Measurements from ENCODE around the gene IL22RA1. TPM values are rescaled to one million over a fixed set of nuclear protein-coding genes. Genes with fewer than 3 reads are reported as not detected.

The IL22RA1 gene
- total RNA-seq, 1 experiment from 2014 or later = 0.28 TPM

GRCh38 chr1:24123611-24124010 is 19.3 kb downstream of the IL22RA1 start (continued):
- TF ChIP-seq E2F4 (CRISPR knock-in tag; IDR thresholded peaks at IDR 0.05; ENCODE audit: borderline replicate concordance, low read depth) = no peak
- no peak for TF ChIP-seq CBFB (CRISPR knock-in tag; IDR thresholded peaks at IDR 0.05; ENCODE audit: low read depth)
- no peak for TF ChIP-seq E2F1 (CRISPR knock-in tag; IDR thresholded peaks at IDR 0.05)
- no peak for TF ChIP-seq ETV6 (CRISPR knock-in tag; IDR thresholded peaks at IDR 0.05)
- TF ChIP-seq NR1H2 (CRISPR knock-in tag; IDR thresholded peaks at IDR 0.05) = no peak

- Mint-ChIP-seq H3K27me3 (ENCODE audit: low read depth) (no peaks in the 10 kb centered on the region), H3K4me1 (peaks cover 5% of the 10 kb centered on the region), H3K27ac (no peak overlapping the region; the same call in 1 of the 2 replicates), H3K9me3 (no peaks in the 10 kb centered on the region), H3K4me3 (no peak overlapping the region), H3K36me3 (no peaks in the 10 kb centered on the region)
- POLR2A ChIA-PET = no interaction called here
- CTCF ChIA-PET = no interaction called here
- no peak for TF ChIP-seq ARID4B (CRISPR knock-in tag; IDR thresholded peaks at IDR 0.05; ENCODE audit: borderline replicate concordance)
- no peak for TF ChIP-seq CREB1 (CRISPR knock-in tag; IDR thresholded peaks at IDR 0.05)
- TF ChIP-seq HMGA2 (CRISPR knock-in tag; IDR thresholded peaks at IDR 0.05) = no peak
- no peak for TF ChIP-seq MAX (CRISPR knock-in tag; IDR thresholded peaks at IDR 0.05)
- no peak for TF ChIP-seq ZNF263 (CRISPR knock-in tag; IDR thresholded peaks at IDR 0.05; ENCODE audit: low read depth)
- no peak for TF ChIP-seq USF2 (CRISPR knock-in tag; IDR thresholded peaks at IDR 0.05)
- TF ChIP-seq IRF1 (CRISPR knock-in tag; IDR thresholded peaks at IDR 0.05) = no peak
- no peak for TF ChIP-seq FOXP4 (CRISPR knock-in tag; IDR thresholded peaks at IDR 0.05)
- TF ChIP-seq CREM (CRISPR knock-in tag; IDR thresholded peaks at IDR 0.05) = no peak
- no peak for TF ChIP-seq ZMAT4 (CRISPR knock-in tag; IDR thresholded peaks at IDR 0.05)
- TF ChIP-seq KAT7 (CRISPR knock-in tag; IDR thresholded peaks at IDR 0.05; ENCODE audit: borderline replicate concordance) = no peak
- no peak for ATAC-seq
- no peak for DNase-seq (ENCODE audit: low spot score)
Measured at GRCh38 chr1:24122776-24123175, 20.2 kb downstream of the IL22RA1 start.
